Fibroblast of lung (primary cell): Measurements from ENCODE around the gene FAM170A. TPM values are rescaled to one million over a fixed set of nuclear protein-coding genes. Genes with fewer than 3 reads are reported as not detected.

Source experiments
- DNase-seq, 2 donors: peaks; one replicate each; pipeline versions ENCODE4 v3.0.0 to v3.0.0-alpha.2; 2010; ENCODE audit warnings: low read depth in 2 of 2
- H2AFZ ChIP-seq: 2 replicates; pipeline ENCODE4 v1.5.1; 2012; ENCODE audit warnings: low read length, control low read depth, inconsistent platforms
- H3K27ac ChIP-seq: 2 replicates; pipeline ENCODE4 v1.5.1; 2011; ENCODE audit warnings: low read length, control low read depth; ENCODE audit not compliant: insufficient read depth
- H3K27me3 ChIP-seq: 2 replicates; pipeline ENCODE4 v1.5.1; 2011; ENCODE audit warnings: mild to moderate bottlenecking, low read length; ENCODE audit not compliant: control insufficient read depth, insufficient read depth
- H3K36me3 ChIP-seq: 2 replicates; pipeline ENCODE4 v1.5.1; 2011; ENCODE audit warnings: low read length; ENCODE audit not compliant: control insufficient read depth, insufficient read depth
- H3K4me1 ChIP-seq: 2 replicates; pipeline ENCODE4 v1.5.1; 2011; ENCODE audit warnings: low read length; ENCODE audit not compliant: control insufficient read depth, insufficient read depth; ENCODE audit errors: extremely low read depth
- H3K4me2 ChIP-seq: 2 replicates; pipeline ENCODE4 v1.5.1; 2011; ENCODE audit warnings: low read length, control low read depth; ENCODE audit not compliant: insufficient read depth; ENCODE audit errors: extremely low read depth
- H3K4me3 ChIP-seq, 4 experiments: fragments of 200-600 bp in 1 of 4; sonication (generic) in 1 of 4; replicated peaks in 1 of 4; 2 replicates each; pipeline ENCODE4 v1.5.1; 2011 to 2016; ENCODE audit warnings: low read length in 4 of 4, low read depth in 3 of 4, mild to moderate bottlenecking in 3 of 4, control low read depth in 2 of 4, inconsistent platforms in 1 of 4, mixed read lengths in 1 of 4; ENCODE audit not compliant: insufficient read depth in 1 of 4; ENCODE audit errors: control extremely low read depth in 1 of 4
- H3K79me2 ChIP-seq: 2 replicates; pipeline ENCODE4 v1.5.1; 2012; ENCODE audit warnings: mild to moderate bottlenecking, low read length, inconsistent platforms; ENCODE audit not compliant: control insufficient read depth, insufficient read depth
- H3K9ac ChIP-seq: 2 replicates; pipeline ENCODE4 v1.5.1; 2011; ENCODE audit warnings: mild to moderate bottlenecking, low read length, control low read depth; ENCODE audit not compliant: insufficient read depth
- H3K9me3 ChIP-seq: 2 replicates; pipeline ENCODE4 v1.5.1; 2012; ENCODE audit warnings: low read depth, low read length; ENCODE audit not compliant: control insufficient read depth, insufficient read depth
- H4K20me1 ChIP-seq: 2 replicates; pipeline ENCODE4 v1.5.1; 2011; ENCODE audit warnings: low read length; ENCODE audit not compliant: control insufficient read depth, insufficient read depth; ENCODE audit errors: extremely low read depth
- CTCF ChIP-seq, 2 donors: IDR thresholded peaks in 1 of 2; conservative IDR thresholded peaks in 1 of 2; 1 replicate in 1 of 2; 2 replicates in 1 of 2; pipeline ENCODE4 v1.5.1; 2011 to 2012; ENCODE audit warnings: low read length in 2 of 2, control low read depth in 1 of 2, inconsistent platforms in 1 of 2, low read depth in 1 of 2, mild to moderate bottlenecking in 1 of 2
- EZH2 ChIP-seq: IDR thresholded peaks from 2 replicates; pipeline ENCODE4 v1.5.1; 2012; ENCODE audit warnings: low read length, control low read depth, mild to moderate bottlenecking; ENCODE audit errors: missing control alignments
- polyA plus RNA-seq, 2 donors: library from polyadenylated mRNA; depleted of rRNA in 1 of 2; stranded (reverse) in 1 of 2; unstranded in 1 of 2; fragments of >200 nt; gene quantifications; 2 replicates each; pipeline ENCODE4 v1.2.1, GENCODE V29; 2011 to 2012; ENCODE audit warnings: missing spikeins in 1 of 2
- total RNA-seq: library from RNA; depleted of rRNA; stranded (reverse); fragments of >200 nt; gene quantifications from 2 replicates; pipeline ENCODE4 v1.2.1, GENCODE V29; 2014

The FAM170A gene
- total and polyA plus RNA-seq, 2 donors (not counting 1 experiment from before 2014, with no cell fraction given) = not detected

- H3K4me2 ChIP-seq = no peak overlapping the region
- TF ChIP-seq CTCF (conservative IDR thresholded peaks at IDR 0.05 in 1 of 2, IDR thresholded peaks at IDR 0.05 in 1 of 2; ENCODE audit: low read depth in 1 of 2, low read length in 2 of 2) (no peak), EZH2 (no peak)
- DNase-seq = no peak
Measured at GRCh38 chr5:119614838-119615237, 14.5 kb upstream of the FAM170A start.

GRCh38 chr5:119626086-119626485 lies 3.3 kb upstream of the FAM170A start:
- TF ChIP-seq CTCF (conservative IDR thresholded peaks at IDR 0.05 in 1 of 2, IDR thresholded peaks at IDR 0.05 in 1 of 2; ENCODE audit: low read depth in 1 of 2, low read length in 2 of 2) = no peak
- no peak for TF ChIP-seq EZH2
- Histone ChIP-seq H3K79me2 (no peaks in the 10 kb centered on the region), H3K4me2 (no peak overlapping the region), H3K27me3 (no peaks in the 10 kb centered on the region), H4K20me1 (no peaks in the 10 kb centered on the region), H3K27ac (no peak overlapping the region), H3K4me3 (no peak overlapping the region), H3K9ac (no peak overlapping the region), H3K4me1 (no peaks in the 10 kb centered on the region), H3K36me3 (no peaks in the 10 kb centered on the region), H3K9me3 (no peaks in the 10 kb centered on the region), H2AFZ (no peak overlapping the region)
- no peak for DNase-seq

More at GRCh38 chr5:119614838-119615237, 14.5 kb upstream of the FAM170A start:
- Histone ChIP-seq H3K79me2 (no peaks in the 10 kb centered on the region), H3K36me3 (no peaks in the 10 kb centered on the region), H3K4me1 (no peaks in the 10 kb centered on the region), H3K27me3 (no peaks in the 10 kb centered on the region), H3K9me3 (no peaks in the 10 kb centered on the region), H2AFZ (no peak overlapping the region), H3K4me3 (no peak overlapping the region), H3K9ac (no peak overlapping the region), H4K20me1 (no peaks in the 10 kb centered on the region), H3K27ac (no peak overlapping the region)

- H3K36me3 ChIP-seq = no peaks in the 10 kb centered on the region
- no peaks in the 10 kb centered on the region for H4K20me1 ChIP-seq
- no peak for TF ChIP-seq EZH2
- TF ChIP-seq CTCF (conservative IDR thresholded peaks at IDR 0.05 in 1 of 2, IDR thresholded peaks at IDR 0.05 in 1 of 2; ENCODE audit: low read depth in 1 of 2, low read length in 2 of 2) = no peak
- no peaks in the 10 kb centered on the region for H3K27me3 ChIP-seq
- H3K4me1 ChIP-seq = no peaks in the 10 kb centered on the region
- H3K27ac ChIP-seq = no peak overlapping the region
- H2AFZ ChIP-seq = no peak overlapping the region
- no peak overlapping the region for H3K9ac ChIP-seq
- H3K4me2 ChIP-seq = no peak overlapping the region
- no peaks in the 10 kb centered on the region for H3K9me3 ChIP-seq
- no peak overlapping the region for H3K4me3 ChIP-seq
- H3K79me2 ChIP-seq = no peaks in the 10 kb centered on the region
- no peak for DNase-seq
Measured at GRCh38 chr5:119630752-119631440, 1.5 kb downstream of the FAM170A start.
